IMR-90 (cell line): ENCODE data around the gene SIRPG. TPM values are rescaled to one million over a fixed set of nuclear protein-coding genes. Genes with fewer than 3 reads are reported as not detected.

Source experiments
- ATAC-seq: fragments of 200-7000 bp; cut with Tn5 transposase; 2 replicates; pipeline ENCODE4 v1.9.1; 2020; ENCODE audit warnings: low read depth, mild to moderate bottlenecking, moderate library complexity
- BruUV-seq: library from RNA; stranded (reverse); fragments of 400-500 nt; replicated peaks from 2 replicates; lab custom pipeline; 2021; lab: Mats Ljungman, UMichigan
- CTCF ChIA-PET: fragments of 300-600 bp; formaldehyde crosslinking; extraction: SDS; loops from one replicate; lab custom pipeline; 2021; ENCODE audit warnings: antibody characterized with exemption; lab: Yijun Ruan, JAX
- POLR2A ChIA-PET: fragments of 300-600 bp; sonication (Branson Sonifier 250); formaldehyde crosslinking; loops from one replicate; lab custom pipeline; 2022; ENCODE audit warnings: antibody characterized with exemption; ENCODE audit not compliant: unreplicated experiment; lab: Charles Lee
- DNase-seq: peaks from one replicate; pipeline ENCODE4 v3.0.0; 2013
- H2AFZ ChIP-seq: replicated peaks from 2 replicates; pipeline ENCODE3; 2013; ENCODE audit warnings: low read length, mild to moderate bottlenecking; ENCODE audit not compliant: poor library complexity
- H2AK5ac ChIP-seq: 2 replicates; pipeline ENCODE4 v1.6.1; 2013; ENCODE audit warnings: low read depth, low read length, inconsistent platforms
- H2AK9ac ChIP-seq: replicated peaks from 2 replicates; pipeline ENCODE3; 2013; ENCODE audit warnings: mild to moderate bottlenecking, low read depth, low read length, moderate library complexity; ENCODE audit not compliant: poor library complexity
- H2BK120ac ChIP-seq: 2 replicates; pipeline ENCODE4 v1.6.1; 2013; ENCODE audit warnings: low read depth, low read length, inconsistent platforms
- H2BK15ac ChIP-seq: 3 replicates; pipeline ENCODE4 v1.6.1; 2013; ENCODE audit warnings: low read depth, low read length, inconsistent platforms
- H2BK20ac ChIP-seq: 2 replicates; pipeline ENCODE4 v1.6.1; 2013; ENCODE audit warnings: low read depth, mild to moderate bottlenecking, inconsistent platforms, low read length, moderate library complexity
- H2BK5ac ChIP-seq: 2 replicates; pipeline ENCODE4 v1.6.1; 2013; ENCODE audit warnings: mild to moderate bottlenecking, low read depth, low read length, inconsistent platforms; ENCODE audit not compliant: poor library complexity, severe bottlenecking
- H3K14ac ChIP-seq: replicated peaks from 2 replicates; pipeline ENCODE4 v1.6.1; 2013; ENCODE audit warnings: low read depth, low read length, inconsistent platforms
- H3K18ac ChIP-seq: 2 replicates; pipeline ENCODE4 v1.6.1; 2013; ENCODE audit warnings: low read depth, low read length, control low read depth
- H3K23ac ChIP-seq: 2 replicates; pipeline ENCODE4 v1.6.1; 2013; ENCODE audit warnings: low read depth, low read length, inconsistent platforms
- H3K27ac ChIP-seq: 2 replicates; pipeline ENCODE4 v1.5.1; 2013; ENCODE audit warnings: mild to moderate bottlenecking, control low read depth, low read length; ENCODE audit not compliant: insufficient read depth
- H3K27me3 ChIP-seq: 2 replicates; pipeline ENCODE4 v1.6.1; 2013; ENCODE audit warnings: low read length; ENCODE audit not compliant: control insufficient read depth, insufficient read depth
- H3K36me3 ChIP-seq: 2 replicates; pipeline ENCODE4 v1.6.1; 2013; ENCODE audit warnings: low read length, mixed read lengths; ENCODE audit not compliant: control insufficient read depth, insufficient read depth
- H3K4ac ChIP-seq: 2 replicates; pipeline ENCODE4 v1.6.1; 2013; ENCODE audit warnings: low read depth, low read length, inconsistent platforms
- H3K4me1 ChIP-seq: 2 replicates; pipeline ENCODE4 v1.6.1; 2013; ENCODE audit warnings: low read length, mixed read lengths; ENCODE audit not compliant: control insufficient read depth, insufficient read depth
- H3K4me2 ChIP-seq: 2 replicates; pipeline ENCODE4 v1.6.1; 2013; ENCODE audit warnings: low read depth, mild to moderate bottlenecking, control low read depth, low read length, moderate library complexity
- H3K4me3 ChIP-seq: 2 replicates; pipeline ENCODE4 v1.5.1; 2013; ENCODE audit warnings: low read depth, mild to moderate bottlenecking, control low read depth, low read length, moderate library complexity; ENCODE audit not compliant: insufficient read depth
- H3K56ac ChIP-seq: 2 replicates; pipeline ENCODE4 v1.6.1; 2013; ENCODE audit warnings: low read length, inconsistent platforms; ENCODE audit not compliant: insufficient read depth; ENCODE audit errors: extremely low read depth
- H3K79me1 ChIP-seq, 2 experiments: 2 replicates each; pipeline ENCODE4 v1.6.1; 2013; ENCODE audit warnings: low read length in 2 of 2, inconsistent platforms in 1 of 2, low read depth in 1 of 2
- H3K9ac ChIP-seq: 2 replicates; pipeline ENCODE4 v1.6.1; 2013; ENCODE audit warnings: low read depth, low read length, control low read depth
- H3K9me1 ChIP-seq: 2 replicates; pipeline ENCODE4 v1.6.1; 2013; ENCODE audit warnings: low read length, inconsistent platforms; ENCODE audit not compliant: insufficient read depth
- H3K9me3 ChIP-seq: 2 replicates; pipeline ENCODE4 v1.6.1; 2013; ENCODE audit warnings: low read length; ENCODE audit not compliant: control insufficient read depth, insufficient read depth
- H4K20me1 ChIP-seq: 2 replicates; pipeline ENCODE4 v1.6.1; 2013; ENCODE audit warnings: low read length, inconsistent platforms; ENCODE audit not compliant: insufficient read depth
- H4K5ac ChIP-seq: 2 replicates; pipeline ENCODE4 v1.6.1; 2013; ENCODE audit warnings: mild to moderate bottlenecking, low read depth, low read length, control low read depth
- H4K8ac ChIP-seq, 2 experiments: 2 replicates each; pipeline ENCODE4 v1.6.1; 2013; ENCODE audit warnings: low read depth in 2 of 2, low read length in 2 of 2, control low read depth in 1 of 2, inconsistent platforms in 1 of 2
- H4K91ac ChIP-seq: 2 replicates; pipeline ENCODE4 v1.6.1; 2013; ENCODE audit warnings: low read depth, low read length, inconsistent platforms; ENCODE audit not compliant: insufficient read depth
- BHLHE40 ChIP-seq: fragments of 150-350 bp; IDR thresholded peaks from 2 replicates; pipeline ENCODE4 v1.6.1; 2016; ENCODE audit warnings: mild to moderate bottlenecking, low read depth, low read length
- CEBPB ChIP-seq: IDR thresholded peaks from 2 replicates; pipeline ENCODE4 v1.6.1; 2012; ENCODE audit warnings: low read depth, low read length, improper control_type of control experiment
- CHD1 ChIP-seq: IDR thresholded peaks from 2 replicates; pipeline ENCODE4 v1.6.1; 2012; ENCODE audit warnings: low read depth, low read length, improper control_type of control experiment
- CTCF ChIP-seq: conservative IDR thresholded peaks from 2 replicates; pipeline ENCODE4 v1.5.1; 2012; ENCODE audit warnings: mild to moderate bottlenecking, low read depth, low read length, improper control_type of control experiment
- MAFK ChIP-seq: IDR thresholded peaks from 2 replicates; pipeline ENCODE4 v1.6.1; 2012; ENCODE audit warnings: low read depth, low read length, improper control_type of control experiment
- POLR2A ChIP-seq: IDR thresholded peaks from 2 replicates; pipeline ENCODE4 v1.6.1; 2012; ENCODE audit warnings: mild to moderate bottlenecking, low read depth, low read length
- RAD21 ChIP-seq: IDR thresholded peaks from 2 replicates; pipeline ENCODE4 v1.6.1; 2012; ENCODE audit warnings: low read length, improper control_type of control experiment
- RCOR1 ChIP-seq: IDR thresholded peaks from 2 replicates; pipeline ENCODE4 v1.6.1; 2012; ENCODE audit warnings: mild to moderate bottlenecking, low read length, improper control_type of control experiment; ENCODE audit not compliant: insufficient replicate concordance
- RFX5 ChIP-seq: IDR thresholded peaks from 2 replicates; pipeline ENCODE4 v1.8.0; 2012; ENCODE audit warnings: low read depth, mild to moderate bottlenecking, low read length, moderate library complexity
- SMC3 ChIP-seq: fragments of 150-350 bp; IDR thresholded peaks from 2 replicates; pipeline ENCODE4 v1.6.1; 2016; ENCODE audit warnings: low read depth, mild to moderate bottlenecking, antibody characterized with exemption, low read length, moderate library complexity
- WGBS, 2 experiments: methylation state at CpG; one replicate each; pipeline versions ENCODE4 v1.1.5 to v1.1.7; 2013; ENCODE audit warnings: missing lambda C conversion rate in 2 of 2; ENCODE audit not compliant: insufficient read length in 1 of 2; ENCODE audit errors: extremely low coverage in 2 of 2; 5-methylcytosine and 5-hydroxymethylcytosine counted together
- dilution Hi-C: fragments of 300-500 bp; cut with HindIII; formaldehyde crosslinking; loops from one replicate; pipeline ENCODE4 v1.14.3; 2018; ENCODE audit warnings: low sequenced_read_pairs; ENCODE audit not compliant: unreplicated experiment
- in situ Hi-C: fragments of 300-500 bp; cut with MboI; formaldehyde crosslinking; loops from 3 replicates; pipeline ENCODE4 v1.14.3; 2019; ENCODE audit warnings: low sequenced_read_pairs, inconsistent platforms, mixed read lengths
- intact Hi-C: fragments of 100-400 bp; cut with micrococcal nuclease; formaldehyde crosslinking; loops from 2 replicates; pipeline ENCODE4 v1.10.0; 2022
- polyA plus RNA-seq, 3 experiments: library from polyadenylated mRNA; depleted of rRNA; stranded (reverse); fragments of >200 nt; gene quantifications; 2 replicates each; pipeline ENCODE4 v1.2.3, GENCODE V29; 2012; ENCODE audit warnings: low replicate concordance in 1 of 3
- total RNA-seq: library from RNA; depleted of rRNA; stranded (reverse); fragments of >200 nt; gene quantifications from 2 replicates; pipeline ENCODE4 v1.2.3, GENCODE V29; 2012
- TF ChIP-seq, protein P1 (sequence below): fragments of 150-350 bp; IDR thresholded peaks from 2 replicates; pipeline ENCODE4 v1.6.1; 2016; ENCODE audit warnings: low read depth, mild to moderate bottlenecking, low read length, moderate library complexity, borderline replicate concordance
- TF ChIP-seq, protein P2 (sequence below): fragments of 150-350 bp; IDR thresholded peaks from 2 replicates; pipeline ENCODE4 v1.6.1; 2017; ENCODE audit warnings: mild to moderate bottlenecking, antibody characterized with exemption, low read length, low read depth

Gene SIRPG
- total and polyA plus RNA-seq, 2 of the 4 experiments (the other 2 are of a cell fraction): not detected

DNA sequence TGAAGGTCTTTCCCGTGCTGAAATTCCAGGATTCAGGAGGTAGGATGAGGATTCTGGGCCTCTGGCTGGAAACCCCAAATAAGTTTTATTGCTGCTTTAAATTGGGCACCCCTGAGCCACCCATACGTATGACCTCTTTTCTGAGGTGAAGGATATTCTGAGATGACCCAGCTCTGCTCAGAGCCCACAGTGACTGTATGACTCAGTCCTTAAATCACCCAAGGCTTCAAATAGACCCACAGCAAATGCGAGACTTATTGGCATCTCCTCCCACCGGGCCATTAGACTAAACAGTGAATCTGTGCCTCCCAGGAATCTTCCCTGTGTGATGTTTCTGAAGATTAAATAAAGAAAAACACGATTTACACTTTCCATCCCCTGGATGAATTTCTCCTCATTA is 9.5 kb downstream of the SIRPG start:
- H3K4me3 ChIP-seq: no peak overlapping the region
- H3K36me3 ChIP-seq: no peaks in the 10 kb centered on the region
- no peak overlapping the region for H4K5ac ChIP-seq
- ATAC-seq (no peak), DNase-seq (no peak)
- H3K4me1 ChIP-seq: no peaks in the 10 kb centered on the region
- no peaks in the 10 kb centered on the region for H3K79me1 ChIP-seq
- H3K9ac ChIP-seq: no peak overlapping the region
- no peaks in the 10 kb centered on the region for H3K27me3 ChIP-seq
- no peak overlapping the region for H2BK5ac ChIP-seq
- no peak for TF ChIP-seq CEBPB
- TF ChIP-seq RCOR1: no peak
- TF ChIP-seq RAD21: no peak
- TF ChIP-seq POLR2A: no peak
- TF ChIP-seq BHLHE40: no peak
- no peak for TF ChIP-seq SMC3
- TF ChIP-seq, protein P1, sequence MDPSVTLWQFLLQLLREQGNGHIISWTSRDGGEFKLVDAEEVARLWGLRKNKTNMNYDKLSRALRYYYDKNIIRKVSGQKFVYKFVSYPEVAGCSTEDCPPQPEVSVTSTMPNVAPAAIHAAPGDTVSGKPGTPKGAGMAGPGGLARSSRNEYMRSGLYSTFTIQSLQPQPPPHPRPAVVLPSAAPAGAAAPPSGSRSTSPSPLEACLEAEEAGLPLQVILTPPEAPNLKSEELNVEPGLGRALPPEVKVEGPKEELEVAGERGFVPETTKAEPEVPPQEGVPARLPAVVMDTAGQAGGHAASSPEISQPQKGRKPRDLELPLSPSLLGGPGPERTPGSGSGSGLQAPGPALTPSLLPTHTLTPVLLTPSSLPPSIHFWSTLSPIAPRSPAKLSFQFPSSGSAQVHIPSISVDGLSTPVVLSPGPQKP: no peak
- TF ChIP-seq, protein P2, sequence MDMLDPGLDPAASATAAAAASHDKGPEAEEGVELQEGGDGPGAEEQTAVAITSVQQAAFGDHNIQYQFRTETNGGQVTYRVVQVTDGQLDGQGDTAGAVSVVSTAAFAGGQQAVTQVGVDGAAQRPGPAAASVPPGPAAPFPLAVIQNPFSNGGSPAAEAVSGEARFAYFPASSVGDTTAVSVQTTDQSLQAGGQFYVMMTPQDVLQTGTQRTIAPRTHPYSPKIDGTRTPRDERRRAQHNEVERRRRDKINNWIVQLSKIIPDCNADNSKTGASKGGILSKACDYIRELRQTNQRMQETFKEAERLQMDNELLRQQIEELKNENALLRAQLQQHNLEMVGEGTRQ: no peak
- no peak for TF ChIP-seq MAFK
- no peak for TF ChIP-seq RFX5
- no peak for TF ChIP-seq CHD1
- TF ChIP-seq CTCF: no peak
- no peak overlapping the region for H3K23ac ChIP-seq
- in situ Hi-C loops (no loop called here), dilution Hi-C loops (no loop called here), intact Hi-C loops (no loop called here)
- no peak overlapping the region for H3K14ac ChIP-seq
- H2AK9ac ChIP-seq: no peak overlapping the region
- no peak overlapping the region for H2BK20ac ChIP-seq
- no peak overlapping the region for H3K56ac ChIP-seq
- no peaks in the 10 kb centered on the region for H3K9me3 ChIP-seq
- no peak overlapping the region for H2AK5ac ChIP-seq
- ChIA-PET POLR2A (no interaction called here), CTCF (no interaction called here)
- no peak overlapping the region for H3K4me2 ChIP-seq
- H4K8ac ChIP-seq: no peak overlapping the region
- H3K4ac ChIP-seq: no peak overlapping the region
- no peaks in the 10 kb centered on the region for H4K20me1 ChIP-seq
- H3K9me1 ChIP-seq: no peaks in the 10 kb centered on the region
- no peak overlapping the region for H3K27ac ChIP-seq
- no CpG with 5 or more reads among the region's 5 CpGs for WGBS, 2 experiments
- no peak overlapping the region for H2BK120ac ChIP-seq
- no peak overlapping the region for H4K91ac ChIP-seq
- no TSS peak for BruUV-seq
- H2BK15ac ChIP-seq: no peak overlapping the region
- no peak overlapping the region for H3K18ac ChIP-seq
- no peak overlapping the region for H2AFZ ChIP-seq
